NCI-H146 (cell line): ENCODE results near the gene FGD3.

Experiments
- DNase-seq: peaks from one replicate; lab custom pipeline; 2025; lab: John Stamatoyannopoulos, UW

Gene FGD3

GRCh38 chr9:93072383-93072795 is 125.1 kb downstream of the FGD3 start:
- no peak for DNase-seq

- DNase-seq: no peak
These were observed 128.9 kb downstream of the FGD3 start for GRCh38 chr9:93076101-93076791.

GRCh38 chr9:93076792-93077128 is 129.4 kb downstream of the FGD3 start:
- no peak for DNase-seq

- DNase-seq: no peak
These were observed 130.0 kb downstream of the FGD3 start for GRCh38 chr9:93077367-93077766.

- no peak for DNase-seq
These were observed 130.5 kb downstream of the FGD3 start for GRCh38 chr9:93077811-93078210.

- DNase-seq: no peak
These were observed 132.0 kb downstream of the FGD3 start for GRCh38 chr9:93079371-93079770.

- DNase-seq: no peak
These were observed 133.1 kb downstream of the FGD3 start for GRCh38 chr9:93080406-93080805.

- DNase-seq: no peak
These were observed 133.8 kb downstream of the FGD3 start for GRCh38 chr9:93081081-93081529.

- no peak for DNase-seq
These were observed 134.6 kb downstream of the FGD3 start for GRCh38 chr9:93081931-93082330.

- no peak for DNase-seq
These were observed 135.6 kb downstream of the FGD3 start for GRCh38 chr9:93082841-93083411.

- no peak for DNase-seq
These were observed 136.5 kb downstream of the FGD3 start for GRCh38 chr9:93083592-93084470.

- DNase-seq: no peak
These were observed 137.2 kb downstream of the FGD3 start for GRCh38 chr9:93084471-93084881.

- DNase-seq: no peak
These were observed 138.4 kb downstream of the FGD3 start for GRCh38 chr9:93085676-93086075.
